ENCODE data around the gene TRIO.

Gene TRIO

GRCh38 chr5:14325369-14325768 lies 182.2 kb downstream of the TRIO start:
- H3K27ac ChIP-seq (ENCODE audit: low read depth, low read length), result no peak overlapping the region
- H3K27me3 ChIP-seq (ENCODE audit: insufficient read depth, low read length), result no peaks in the 10 kb centered on the region
- no peak overlapping the region for H3K4me3 ChIP-seq (ENCODE audit: low read length)
- H3K9me3 ChIP-seq (ENCODE audit: insufficient read depth, low read depth, low read length), result peaks cover 3% of the 10 kb centered on the region; the same call in 1 of the 2 replicates
- 91% methylated on average over 4 of the region's 7 CpGs for WGBS
- peaks cover 49% of the 10 kb centered on the region for H3K36me3 ChIP-seq (ENCODE audit: insufficient read depth, low read length)
- H3K9ac ChIP-seq (ENCODE audit: low read depth, low read length), result no peak overlapping the region
- 0 out of 2 replicates have a peak, but pooled peaks cover 4% of the 10 kb centered on the region for H3K4me1 ChIP-seq (ENCODE audit: insufficient read depth, low read length)

GRCh38 chr5:14326035-14326903 lies 183.1 kb downstream of the TRIO start:
- H3K27ac ChIP-seq (ENCODE audit: low read depth, low read length), result no peak overlapping the region
- H3K9me3 ChIP-seq (ENCODE audit: insufficient read depth, low read depth, low read length), result peaks cover 1% of the 10 kb centered on the region; the same call in 1 of the 2 replicates
- 0 out of 2 replicates have a peak, but pooled peaks cover 4% of the 10 kb centered on the region for H3K4me1 ChIP-seq (ENCODE audit: insufficient read depth, low read length)
- no peaks in the 10 kb centered on the region for H3K27me3 ChIP-seq (ENCODE audit: insufficient read depth, low read length)
- WGBS, result 87% methylated on average over 10 of the region's 10 CpGs
- no peak overlapping the region for H3K9ac ChIP-seq (ENCODE audit: low read depth, low read length)
- H3K36me3 ChIP-seq (ENCODE audit: insufficient read depth, low read length), result peaks cover 49% of the 10 kb centered on the region
- no peak overlapping the region for H3K4me3 ChIP-seq (ENCODE audit: low read length)

GRCh38 chr5:14327624-14328023 lies 184.5 kb downstream of the TRIO start:
- Histone ChIP-seq H3K36me3 (ENCODE audit: insufficient read depth, low read length) (peaks cover 53% of the 10 kb centered on the region), H3K27me3 (ENCODE audit: insufficient read depth, low read length) (no peaks in the 10 kb centered on the region), H3K27ac (ENCODE audit: low read depth, low read length) (no peak overlapping the region), H3K9ac (ENCODE audit: low read depth, low read length) (no peak overlapping the region), H3K9me3 (ENCODE audit: insufficient read depth, low read depth, low read length) (no peaks in the 10 kb centered on the region), H3K4me1 (ENCODE audit: insufficient read depth, low read length) (no peaks in the 10 kb centered on the region; the same call in 1 of the 2 replicates), H3K4me3 (ENCODE audit: low read length) (no peak overlapping the region)
- WGBS, result 96% methylated on average over 3 of the region's 6 CpGs

GRCh38 chr5:14328144-14328543 lies 185.0 kb downstream of the TRIO start:
- WGBS, result 97% methylated on average over 14 of the region's 14 CpGs
- H3K36me3 ChIP-seq (ENCODE audit: insufficient read depth, low read length), result peaks cover 57% of the 10 kb centered on the region
- no peaks in the 10 kb centered on the region; the same call in 1 of the 2 replicates for H3K4me1 ChIP-seq (ENCODE audit: insufficient read depth, low read length)
- H3K27me3 ChIP-seq (ENCODE audit: insufficient read depth, low read length), result no peaks in the 10 kb centered on the region
- no peak overlapping the region for H3K9ac ChIP-seq (ENCODE audit: low read depth, low read length)
- H3K27ac ChIP-seq (ENCODE audit: low read depth, low read length), result no peak overlapping the region
- H3K4me3 ChIP-seq (ENCODE audit: low read length), result no peak overlapping the region
- H3K9me3 ChIP-seq (ENCODE audit: insufficient read depth, low read depth, low read length), result no peaks in the 10 kb centered on the region

- Histone ChIP-seq H3K4me1 (ENCODE audit: insufficient read depth, low read length) (no peaks in the 10 kb centered on the region; the same call in 1 of the 2 replicates), H3K27me3 (ENCODE audit: insufficient read depth, low read length) (no peaks in the 10 kb centered on the region), H3K9me3 (ENCODE audit: insufficient read depth, low read depth, low read length) (no peaks in the 10 kb centered on the region), H3K4me3 (ENCODE audit: low read length) (no peak overlapping the region), H3K9ac (ENCODE audit: low read depth, low read length) (no peak overlapping the region), H3K36me3 (ENCODE audit: insufficient read depth, low read length) (peaks cover 72% of the 10 kb centered on the region), H3K27ac (ENCODE audit: low read depth, low read length) (no peak overlapping the region)
- 92% methylated on average over 2 of the region's 2 CpGs for WGBS
These were observed 187.1 kb downstream of the TRIO start for GRCh38 chr5:14330291-14330690.

GRCh38 chr5:14330729-14331385 lies 187.7 kb downstream of the TRIO start:
- Histone ChIP-seq H3K4me3 (ENCODE audit: low read length) (no peak overlapping the region), H3K36me3 (ENCODE audit: insufficient read depth, low read length) (peaks cover 73% of the 10 kb centered on the region), H3K27me3 (ENCODE audit: insufficient read depth, low read length) (no peaks in the 10 kb centered on the region), H3K4me1 (ENCODE audit: insufficient read depth, low read length) (no peaks in the 10 kb centered on the region; the same call in 1 of the 2 replicates), H3K9ac (ENCODE audit: low read depth, low read length) (no peak overlapping the region), H3K27ac (ENCODE audit: low read depth, low read length) (no peak overlapping the region), H3K9me3 (ENCODE audit: insufficient read depth, low read depth, low read length) (no peaks in the 10 kb centered on the region)
- 93% methylated on average over 13 of the region's 14 CpGs for WGBS

- Histone ChIP-seq H3K9ac (ENCODE audit: low read depth, low read length) (no peak overlapping the region), H3K27ac (ENCODE audit: low read depth, low read length) (no peak overlapping the region), H3K36me3 (ENCODE audit: insufficient read depth, low read length) (peaks cover 78% of the 10 kb centered on the region), H3K9me3 (ENCODE audit: insufficient read depth, low read depth, low read length) (no peaks in the 10 kb centered on the region), H3K27me3 (ENCODE audit: insufficient read depth, low read length) (no peaks in the 10 kb centered on the region), H3K4me3 (ENCODE audit: low read length) (no peak overlapping the region), H3K4me1 (ENCODE audit: insufficient read depth, low read length) (no peaks in the 10 kb centered on the region; the same call in 1 of the 2 replicates)
- WGBS, result 95% methylated on average over 4 of the region's 4 CpGs
These were observed 188.2 kb downstream of the TRIO start for GRCh38 chr5:14331386-14331781.

GRCh38 chr5:14332038-14332631 lies 189.0 kb downstream of the TRIO start:
- Histone ChIP-seq H3K27me3 (ENCODE audit: insufficient read depth, low read length) (no peaks in the 10 kb centered on the region), H3K27ac (ENCODE audit: low read depth, low read length) (no peak overlapping the region), H3K36me3 (ENCODE audit: insufficient read depth, low read length) (peaks cover 86% of the 10 kb centered on the region), H3K4me3 (ENCODE audit: low read length) (no peak overlapping the region), H3K9ac (ENCODE audit: low read depth, low read length) (no peak overlapping the region), H3K4me1 (ENCODE audit: insufficient read depth, low read length) (no peaks in the 10 kb centered on the region; the same call in 1 of the 2 replicates), H3K9me3 (ENCODE audit: insufficient read depth, low read depth, low read length) (no peaks in the 10 kb centered on the region)
- 92% methylated on average over 6 of the region's 6 CpGs for WGBS

GRCh38 chr5:14332746-14333145 lies 189.6 kb downstream of the TRIO start:
- Histone ChIP-seq H3K27me3 (ENCODE audit: insufficient read depth, low read length) (no peaks in the 10 kb centered on the region), H3K9ac (ENCODE audit: low read depth, low read length) (no peak overlapping the region), H3K4me1 (ENCODE audit: insufficient read depth, low read length) (no peaks in the 10 kb centered on the region; the same call in 1 of the 2 replicates), H3K9me3 (ENCODE audit: insufficient read depth, low read depth, low read length) (no peaks in the 10 kb centered on the region), H3K36me3 (ENCODE audit: insufficient read depth, low read length) (peaks cover 90% of the 10 kb centered on the region), H3K4me3 (ENCODE audit: low read length) (no peak overlapping the region), H3K27ac (ENCODE audit: low read depth, low read length) (no peak overlapping the region)
- WGBS, result 95% methylated on average over 10 of the region's 10 CpGs

GRCh38 chr5:14337593-14337992 lies 194.5 kb downstream of the TRIO start:
- H3K9me3 ChIP-seq (ENCODE audit: insufficient read depth, low read depth, low read length), result no peaks in the 10 kb centered on the region
- H3K36me3 ChIP-seq (ENCODE audit: insufficient read depth, low read length), result peaks cover 67% of the 10 kb centered on the region
- no peak overlapping the region for H3K9ac ChIP-seq (ENCODE audit: low read depth, low read length)
- H3K27ac ChIP-seq (ENCODE audit: low read depth, low read length), result no peak overlapping the region
- H3K4me3 ChIP-seq (ENCODE audit: low read length), result no peak overlapping the region
- no peaks in the 10 kb centered on the region for H3K27me3 ChIP-seq (ENCODE audit: insufficient read depth, low read length)
- WGBS, result 94% methylated on average over 7 of the region's 7 CpGs
- H3K4me1 ChIP-seq (ENCODE audit: insufficient read depth, low read length), result peaks cover 23% of the 10 kb centered on the region

- Histone ChIP-seq H3K9ac (ENCODE audit: low read depth, low read length) (no peak overlapping the region), H3K27ac (ENCODE audit: low read depth, low read length) (no peak overlapping the region), H3K9me3 (ENCODE audit: insufficient read depth, low read depth, low read length) (no peaks in the 10 kb centered on the region), H3K36me3 (ENCODE audit: insufficient read depth, low read length) (peaks cover 68% of the 10 kb centered on the region), H3K4me3 (ENCODE audit: low read length) (no peak overlapping the region), H3K4me1 (ENCODE audit: insufficient read depth, low read length) (peaks cover 28% of the 10 kb centered on the region), H3K27me3 (ENCODE audit: insufficient read depth, low read length) (no peaks in the 10 kb centered on the region)
- 95% methylated on average over 11 of the region's 11 CpGs for WGBS
These were observed 196.3 kb downstream of the TRIO start for GRCh38 chr5:14339468-14339867.
